HepG2 (cell line): ENCODE results near the gene JMJD6. TPM values are rescaled to one million over a fixed set of nuclear protein-coding genes. Genes with fewer than 3 reads are reported as not detected.
A peak's percentile ranks its signal among the peaks of the same experiment; 100 is the strongest.

Experiments
- AKNA ChIP-seq: sonication (generic); formaldehyde crosslinking; IDR thresholded peaks from 2 replicates; pipeline ENCODE4 v1.4.0; 2020; ENCODE audit warnings: missing genetic modification reagents, borderline replicate concordance
- ATF7 ChIP-seq, 2 experiments: fragments of 450-650 bp in 1 of 2; sonication (generic) in 1 of 2; formaldehyde crosslinking in 1 of 2; IDR thresholded peaks; 2 replicates each; pipeline versions ENCODE4 v1.4.0 to v1.6.1; 2016 to 2020; ENCODE audit warnings: antibody characterized with exemption in 1 of 2, mild to moderate bottlenecking in 1 of 2, missing genetic modification reagents in 1 of 2
- HES4 ChIP-seq: sonication (generic); formaldehyde crosslinking; IDR thresholded peaks from 2 replicates; pipeline ENCODE4 v1.9.0; 2021; ENCODE audit warnings: mild to moderate bottlenecking, missing genetic modification reagents, borderline replicate concordance
- MTERF4 ChIP-seq: sonication (generic); formaldehyde crosslinking; IDR thresholded peaks from 2 replicates; pipeline ENCODE4 v1.8.0; 2023; ENCODE audit warnings: mild to moderate bottlenecking, missing genetic modification reagents
- NR2C2 ChIP-seq: sonication (generic); formaldehyde crosslinking; IDR thresholded peaks from 2 replicates; pipeline ENCODE4 v1.4.0; 2020; ENCODE audit warnings: missing genetic modification reagents, mild to moderate bottlenecking, moderate library complexity, borderline replicate concordance
- RCOR2 ChIP-seq: IDR thresholded peaks from 2 replicates; pipeline ENCODE4 v1.6.1; 2016; ENCODE audit warnings: missing biosample characterization, missing genetic modification reagents
- SMAD3 ChIP-seq: sonication (generic); formaldehyde crosslinking; IDR thresholded peaks from 2 replicates; pipeline ENCODE4 v1.4.0; 2020; ENCODE audit warnings: missing genetic modification reagents
- YEATS4 ChIP-seq: sonication (generic); formaldehyde crosslinking; IDR thresholded peaks from 2 replicates; pipeline ENCODE4 v1.4.0; 2020; ENCODE audit warnings: missing genetic modification reagents, borderline replicate concordance
- ZEB1 ChIP-seq: IDR thresholded peaks from 2 replicates; pipeline ENCODE4 v1.6.1; 2012; ENCODE audit warnings: mild to moderate bottlenecking, low read depth, inconsistent platforms; ENCODE audit not compliant: insufficient replicate concordance
- ZNF160 ChIP-seq: sonication (generic); formaldehyde crosslinking; IDR thresholded peaks from 2 replicates; pipeline ENCODE4 v1.8.0; 2022; ENCODE audit warnings: mild to moderate bottlenecking, inconsistent platforms, missing genetic modification reagents
- ZNF251 ChIP-seq: sonication (generic); formaldehyde crosslinking; IDR thresholded peaks from 2 replicates; pipeline ENCODE4 v1.9.0; 2021; ENCODE audit warnings: mild to moderate bottlenecking, missing genetic modification reagents
- ZNF331 ChIP-seq: sonication (generic); formaldehyde crosslinking; IDR thresholded peaks from 2 replicates; pipeline ENCODE4 v1.4.0; 2020; ENCODE audit warnings: missing genetic modification reagents
- ZNF550 ChIP-seq: sonication (generic); formaldehyde crosslinking; IDR thresholded peaks from 2 replicates; pipeline ENCODE4 v1.4.0; 2020; ENCODE audit warnings: mild to moderate bottlenecking, missing genetic modification reagents, borderline replicate concordance
- ZNF564 ChIP-seq: sonication (generic); formaldehyde crosslinking; IDR thresholded peaks from 2 replicates; pipeline ENCODE4 v1.8.1; 2023; ENCODE audit warnings: mild to moderate bottlenecking, missing genetic modification reagents
- ZNF609 ChIP-seq: sonication (generic); formaldehyde crosslinking; IDR thresholded peaks from 2 replicates; pipeline ENCODE4 v1.4.0; 2020; ENCODE audit warnings: mild to moderate bottlenecking, missing genetic modification reagents, borderline replicate concordance
- ZNF703 ChIP-seq: sonication (generic); formaldehyde crosslinking; IDR thresholded peaks from 2 replicates; pipeline ENCODE4 v1.5.1; 2020; ENCODE audit warnings: missing genetic modification reagents, mild to moderate bottlenecking, moderate library complexity, borderline replicate concordance
- polyA plus RNA-seq, 8 experiments: library from polyadenylated mRNA; depleted of rRNA in 3 of 8; stranded (reverse) in 7 of 8; unstranded in 1 of 8; fragments of >200 nt; fragmentation: Illumina TruSeq in 4 of 8; extraction: Trizol in 4 of 8; gene quantifications; 2 replicates each; pipeline versions ENCODE4 v1.2.1 to v1.2.3, GENCODE V29; 2011 to 2016; ENCODE audit warnings: low read depth in 4 of 8, missing spikeins in 1 of 8, mixed read lengths in 1 of 8; ENCODE audit not compliant: insufficient read depth in 1 of 8
- total RNA-seq, 5 experiments: library from RNA; depleted of rRNA; stranded (reverse); fragments of >200 nt; fragmentation: Illumina TruSeq; extraction: Trizol; gene quantifications; 2 replicates each; pipeline ENCODE4 v1.2.3, GENCODE V29; 2016; ENCODE audit warnings: low read depth in 1 of 5

Gene JMJD6
- total and polyA plus RNA-seq, 2 of the 13 experiments (the other 11 are each of a cell fraction or from before 2014, with no cell fraction given) = 33.6 to 41.0 TPM

- TF ChIP-seq ZNF160 (CRISPR knock-in tag) = peak; percentile 60; the same call in 1 of the 2 replicates
- no peak; the same call in 1 of the 2 replicates for TF ChIP-seq ZNF703
- 0 out of 2 replicates have a peak, but pooled peaks have one; percentile 12 for TF ChIP-seq SMAD3 (CRISPR knock-in tag)
- TF ChIP-seq ZNF564 (CRISPR knock-in tag) = no peak; the same call in 1 of the 2 replicates
- TF ChIP-seq ZNF331 (CRISPR knock-in tag) = peak; percentile 6; the same call in 1 of the 2 replicates
- no peak for TF ChIP-seq ZEB1
- TF ChIP-seq NR2C2 (CRISPR knock-in tag) = peak; percentile 57; the same call in 1 of the 2 replicates
- TF ChIP-seq AKNA (CRISPR knock-in tag) = no peak
- 0 out of 2 replicates have a peak, but pooled peaks have one; percentile 28 for TF ChIP-seq RCOR2
- TF ChIP-seq YEATS4 = peak; percentile 92
- no peak for TF ChIP-seq ATF7 (IDR thresholded peaks at IDR 0.05)
- peak; percentile 71; the same call in 1 of the 2 replicates for TF ChIP-seq ATF7 (CRISPR knock-in tag; IDR thresholded peaks at IDR 0.05)
- 0 out of 2 replicates have a peak, but pooled peaks have one; percentile 17 for TF ChIP-seq ZNF251 (CRISPR knock-in tag)
- TF ChIP-seq MTERF4 (CRISPR knock-in tag) = peak; percentile 84
- TF ChIP-seq HES4 (CRISPR knock-in tag) = peak; percentile 20; the same call in 1 of the 2 replicates
- TF ChIP-seq ZNF550 (CRISPR knock-in tag) = 0 out of 2 replicates have a peak, but pooled peaks have one; percentile 61
- peak; percentile 15; the same call in 1 of the 2 replicates for TF ChIP-seq ZNF609 (CRISPR knock-in tag)
These were observed 641 bp upstream of the JMJD6 start, which contains the start of gene METTL23 (continued) for GRCh38 chr17:76726776-76727718.
